K562 (cell line): ENCODE data around the gene HSDL2. TPM values are rescaled to one million over a fixed set of nuclear protein-coding genes. Genes with fewer than 3 reads are reported as not detected.

Experiments
- BRD9 ChIP-seq: fragments of 450-650 bp; IDR thresholded peaks from 2 replicates; pipeline ENCODE4 v1.6.1; 2018; ENCODE audit warnings: low read depth; ENCODE audit not compliant: partially characterized antibody
- ELK1 ChIP-seq: sonication (generic); formaldehyde crosslinking; IDR thresholded peaks from 2 replicates; pipeline ENCODE4 v1.8.1; 2022; ENCODE audit warnings: missing genetic modification reagents
- ERF ChIP-seq: fragments of 450-650 bp; formaldehyde crosslinking; IDR thresholded peaks from 2 replicates; pipeline ENCODE4 v1.4.0; 2020; ENCODE audit warnings: mild to moderate bottlenecking, mixed read lengths
- HDAC2 ChIP-seq: fragments of 450-650 bp; IDR thresholded peaks from 2 replicates; pipeline ENCODE4 v1.6.1; 2016; ENCODE audit warnings: mild to moderate bottlenecking
- HDGF ChIP-seq: fragments of 450-650 bp; IDR thresholded peaks from 2 replicates; pipeline ENCODE4 v1.6.1; 2016
- MAFF ChIP-seq: IDR thresholded peaks from 2 replicates; pipeline ENCODE4 v1.6.1; 2012; ENCODE audit warnings: low read length, improper control_type of control experiment
- MECOM ChIP-seq: fragments of 250-450 bp; sonication (Bioruptor Pico); IDR thresholded peaks from 2 replicates; pipeline ENCODE4 v1.8.0; 2022; ENCODE audit warnings: inconsistent platforms
- NR1H2 ChIP-seq: sonication (generic); formaldehyde crosslinking; IDR thresholded peaks from 2 replicates; pipeline ENCODE4 v1.4.0; 2020; ENCODE audit warnings: mild to moderate bottlenecking, missing genetic modification reagents
- RAD21 ChIP-seq, 2 experiments: fragments of 250-450 bp in 1 of 2; fragments of 450-650 bp in 1 of 2; sonication (Bioruptor Pico) in 1 of 2; formaldehyde crosslinking in 1 of 2; IDR thresholded peaks in 1 of 2; conservative IDR thresholded peaks in 1 of 2; 2 replicates each; pipeline versions ENCODE4 v1.4.0 to v1.8.0; 2020 to 2022; ENCODE audit warnings: mild to moderate bottlenecking in 2 of 2, moderate library complexity in 1 of 2
- RB1 ChIP-seq: fragments of 450-650 bp; IDR thresholded peaks from 2 replicates; pipeline ENCODE4 v1.6.1; 2017; ENCODE audit warnings: low read depth, mild to moderate bottlenecking
- RNF2 ChIP-seq: sonication (generic); IDR thresholded peaks from 2 replicates; pipeline ENCODE4 v1.6.1; 2016
- SETDB1 ChIP-seq: IDR thresholded peaks from one replicate; pipeline ENCODE4 v1.6.1; 2012; ENCODE audit warnings: low read length, control low read depth, inconsistent platforms
- SMAD4 ChIP-seq: fragments of 250-450 bp; sonication (Bioruptor Pico); conservative IDR thresholded peaks from 2 replicates; pipeline ENCODE4 v1.8.0; 2021; ENCODE audit warnings: inconsistent platforms, mild to moderate bottlenecking, moderate library complexity
- STAG1 ChIP-seq: sonication (generic); formaldehyde crosslinking; IDR thresholded peaks from 2 replicates; pipeline ENCODE4 v1.5.0; 2020; ENCODE audit warnings: missing genetic modification reagents, borderline replicate concordance
- TCF3 ChIP-seq: sonication (generic); formaldehyde crosslinking; IDR thresholded peaks from 2 replicates; pipeline ENCODE4 v1.4.0; 2020; ENCODE audit warnings: mild to moderate bottlenecking, missing genetic modification reagents
- XRCC4 ChIP-seq: IDR thresholded peaks from one replicate; pipeline ENCODE4 v1.6.1; 2011; ENCODE audit not compliant: insufficient read depth, insufficient read length; ENCODE audit errors: extremely low read depth
- ZBTB49 ChIP-seq: sonication (generic); formaldehyde crosslinking; IDR thresholded peaks from 2 replicates; pipeline ENCODE4 v1.8.0; 2022; ENCODE audit warnings: missing genetic modification reagents, mild to moderate bottlenecking, borderline replicate concordance
- ZNF184 ChIP-seq: sonication (generic); formaldehyde crosslinking; IDR thresholded peaks from 2 replicates; pipeline ENCODE4 v1.5.0; 2020; ENCODE audit warnings: missing genetic modification reagents
- ZNF263 ChIP-seq: sonication (generic); formaldehyde crosslinking; IDR thresholded peaks from 2 replicates; pipeline ENCODE4 v1.8.0; 2022; ENCODE audit warnings: mild to moderate bottlenecking, missing genetic modification reagents, borderline replicate concordance
- ZNF282 ChIP-seq: sonication (generic); formaldehyde crosslinking; IDR thresholded peaks from 2 replicates; pipeline ENCODE4 v1.8.1; 2023; ENCODE audit warnings: missing genetic modification reagents
- ZNF639 ChIP-seq, 2 experiments: fragments of 200-800 bp in 1 of 2; sonication (Bioruptor generic) in 1 of 2; sonication (generic) in 1 of 2; formaldehyde crosslinking in 1 of 2; IDR thresholded peaks in 1 of 2; conservative IDR thresholded peaks in 1 of 2; 2 replicates each; pipeline versions ENCODE4 v1.5.0 to v1.6.1; 2016 to 2020; ENCODE audit warnings: missing compliant biosample characterization in 1 of 2, missing genetic modification characterization in 1 of 2, missing genetic modification reagents in 1 of 2
- ZNF740 ChIP-seq, 3 experiments: fragments of 200-800 bp in 1 of 3; sonication (Bioruptor generic) in 1 of 3; sonication (generic) in 1 of 3; formaldehyde crosslinking in 1 of 3; IDR thresholded peaks; 2 replicates each; pipeline versions ENCODE4 v1.6.1 to v1.8.0; 2016 to 2022; ENCODE audit warnings: mild to moderate bottlenecking in 2 of 3, missing compliant biosample characterization in 2 of 3, missing genetic modification characterization in 2 of 3, missing genetic modification reagents in 1 of 3
- polyA plus RNA-seq, 8 experiments: library from polyadenylated mRNA; depleted of rRNA in 4 of 8; stranded (reverse) in 5 of 8; unstranded in 3 of 8; fragments of >200 nt; fragmentation: Nextera tagmentation in 2 of 8; fragmentation: Illumina TruSeq in 1 of 8; extraction: Ambion mirVana in 2 of 8; extraction: Trizol in 1 of 8; gene quantifications; 2 replicates each; pipeline versions ENCODE4 v1.2.1 to v1.2.3, GENCODE V29; 2011 to 2014; ENCODE audit warnings: inconsistent platforms in 1 of 8, missing spikeins in 1 of 8
- total RNA-seq, 7 experiments: library from RNA; depleted of rRNA in 6 of 7; stranded (reverse); fragments of >200 nt in 6 of 7; fragmentation: Illumina TruSeq in 2 of 7; extraction: Trizol in 2 of 7; gene quantifications; 2 replicates each; pipeline versions ENCODE4 v1.2.1 to v1.2.3, GENCODE V29; 2011 to 2021; ENCODE audit warnings: low replicate concordance in 1 of 7

Gene HSDL2
- total and polyA plus RNA-seq, 9 of the 15 experiments (the other 6 are each of a cell fraction or from before 2014, with no cell fraction given), result 22.8 to 74.1 (median 35.6) TPM

- TF ChIP-seq ELK1 (CRISPR knock-in tag) (peak; percentile 85; the same call in 1 of the 2 replicates), SMAD4 (CRISPR knock-in tag) (peak; percentile 13), HDGF (no peak), ZNF282 (peak; percentile 90; the same call in 1 of the 2 replicates), TCF3 (CRISPR knock-in tag) (peak; percentile 52), ZNF639 (CRISPR knock-in tag; conservative IDR thresholded peaks at IDR 0.05 in 1 of 2, IDR thresholded peaks at IDR 0.05 in 1 of 2) (peak in 1 of 2 experiments; percentile 87; a peak in 2 of 4 replicates), ERF (CRISPR knock-in tag) (0 out of 2 replicates have a peak, but pooled peaks have one; percentile 78), XRCC4 (no peak), SETDB1 (peak; percentile 75), ZBTB49 (CRISPR knock-in tag) (peak; percentile 95), STAG1 (CRISPR knock-in tag) (0 out of 2 replicates have a peak, but pooled peaks have one; percentile 34), BRD9 (no peak), NR1H2 (CRISPR knock-in tag) (peak; percentile 97; the same call in 1 of the 2 replicates), ZNF184 (CRISPR knock-in tag) (no peak), RB1 (peak; percentile 79), RNF2 (peak; percentile 78), HDAC2 (peak; percentile 91), ZNF263 (CRISPR knock-in tag) (peak; percentile 84), RAD21 (CRISPR knock-in tag; conservative IDR thresholded peaks at IDR 0.05 in 1 of 2, IDR thresholded peaks at IDR 0.05 in 1 of 2) (peak in 1 of 2 experiments; percentile 20; a peak in 2 of 4 replicates), ZNF740 (CRISPR knock-in tag; IDR thresholded peaks at IDR 0.05) (peak; percentile 87), ZNF740 (tag; IDR thresholded peaks at IDR 0.05) (no peak), MECOM (no peak), MAFF (no peak)
Observed at GRCh38 chr9:112486221-112487007, 106.5 kb downstream of the HSDL2 start, which contains the start of gene KIAA1958 (continued).
